Heart left ventricle (tissue), 16 donors: ENCODE measurements around the gene ZNF628. TPM values are rescaled to one million over a fixed set of nuclear protein-coding genes. Genes with fewer than 3 reads are reported as not detected.
A peak's percentile ranks its signal among the peaks of the same experiment; 100 is the strongest.

Experiments used
- ATAC-seq, 4 donors: fragments of 200-7000 bp; cut with Tn5 transposase; one replicate each; pipeline ENCODE4 v1.9.1; 2020 to 2022; ENCODE audit warnings: moderate library complexity in 4 of 4, mild to moderate bottlenecking in 3 of 4, moderate number of reproducible peaks in 1 of 4
- DNase-seq, 5 donors: peaks; one replicate each; pipeline ENCODE4 v3.0.0-alpha.2; 2020
- H3K27ac ChIP-seq, 12 donors: fragments of 200-600 bp; sonication (generic) in 4 of 12; one replicate each; pipeline versions ENCODE4 v1.5.0 to v1.8.0; 2016 to 2022; ENCODE audit warnings: mild to moderate bottlenecking in 2 of 12
- H3K27me3 ChIP-seq, 9 donors: fragments of 200-600 bp; sonication (generic) in 2 of 9; one replicate each; pipeline versions ENCODE4 v1.5.1 to v1.8.0; 2016 to 2022; ENCODE audit warnings: mild to moderate bottlenecking in 3 of 9
- H3K36me3 ChIP-seq, 9 donors: fragments of 200-600 bp; sonication (generic) in 2 of 9; one replicate each; pipeline versions ENCODE4 v1.5.0 to v1.8.0; 2018 to 2022; ENCODE audit warnings: mild to moderate bottlenecking in 2 of 9
- H3K4me1 ChIP-seq, 12 donors: fragments of 200-600 bp; sonication (generic) in 4 of 12; one replicate each; pipeline versions ENCODE4 v1.5.0 to v1.8.0; 2016 to 2022; ENCODE audit warnings: mild to moderate bottlenecking in 3 of 12
- H3K4me3 ChIP-seq, 12 donors: fragments of 200-600 bp; sonication (generic) in 4 of 12; one replicate each; pipeline versions ENCODE4 v1.5.0 to v1.8.0; 2017 to 2022; ENCODE audit warnings: mild to moderate bottlenecking in 9 of 12, moderate library complexity in 4 of 12
- H3K9me3 ChIP-seq, 12 donors: fragments of 200-600 bp; sonication (generic) in 4 of 12; one replicate each; pipeline versions ENCODE4 v1.5.0 to v1.8.0; 2016 to 2022; ENCODE audit warnings: mild to moderate bottlenecking in 1 of 12
- CTCF ChIP-seq, 12 donors: fragments of 200-600 bp; sonication (generic) in 4 of 12; IDR thresholded peaks; one replicate each; pipeline versions ENCODE4 v1.5.0 to v1.8.0; 2018 to 2022; ENCODE audit warnings: antibody characterized with exemption in 12 of 12, mild to moderate bottlenecking in 5 of 12
- POLR2A ChIP-seq, 2 donors: fragments of 450-650 bp; IDR thresholded peaks; one replicate each; pipeline ENCODE4 v1.6.1; 2017; ENCODE audit warnings: antibody characterized with exemption in 2 of 2, mild to moderate bottlenecking in 2 of 2, moderate library complexity in 2 of 2
- WGBS, 4 donors: extraction: QIAGEN DNeasy Blood & Tissue Kit in 2 of 4; methylation state at CpG; one replicate each; pipeline versions ENCODE4 v1.1.5 to v1.1.7; 2013 to 2018; 5-methylcytosine and 5-hydroxymethylcytosine counted together
- intact Hi-C, 10 donors: fragments of 100-400 bp; cut with DNase I; formaldehyde crosslinking; loops; one replicate each; pipeline versions ENCODE4 v1.11.1 to v1.14.2; 2022
- polyA plus RNA-seq, 2 donors: library from polyadenylated mRNA; stranded (reverse); fragments of 200-250 nt; gene quantifications; one replicate each; pipeline ENCODE4 v1.2.3, GENCODE V29; 2013
- total RNA-seq, 9 donors: library from RNA; depleted of rRNA in 2 of 9; stranded (reverse); fragments of >200 nt in 2 of 9; fragmentation: NEBNext Ultra II Directional in 3 of 9; extraction: Animal tissue kit (Norgen Biotek cat#: 25700) in 3 of 9; gene quantifications; one replicate each; pipeline versions ENCODE4 v1.1.0 to v1.2.4, GENCODE V29; 2016 to 2023
- donor health status: ischemic (EF 13 %, LVEDD 7.1; RV severe dilation, severe dysfunction).
- donor health status: healthy with polysubstance abuse.
- donor health status: DM: no; HTN: yes; CAD: no.
- donor health status: DM: no; HTN: no; CAD: no.
- donor health status: ischemic (EF 25% LVEDD 6.9; RV normal size, moderate dysfunction).
- donor health status: ischemic (EF 25% LVEDD 5.7; RV mildly dilated, moderate dysfunction).
- donor health status: healthy.
- donor health status: DM: yes; HTN: yes; CAD: no.
- donor health status: ischemic (EF 35%, LVEDD 5.7; RV mildly dilated, moderate dysfunction).
- donor health status: nonischemic (EF 11% LVEDD 7.7; RV severe dilation, severe dysfunction).
- donor health status: DM: yes; HTN: yes; CAD: no.
- donor health status: PGD.
- donor health status: ischemic (EF 29% LVEDD 5.4; RV normal size, mild dysfunction).
- donor health status: nonischemic (EF 23%, LVEDD 6.1; RV moderate dilation, normal function).

Gene ZNF628
- total and polyA plus RNA-seq, 11 donors, result 2.3 to 10.3 (median 5.4) TPM

- H3K27ac ChIP-seq, result no peak overlapping the region
- DNase-seq (no peak), ATAC-seq (no peak)
- no peak for TF ChIP-seq CTCF (IDR thresholded peaks at IDR 0.05)
- TF ChIP-seq POLR2A (IDR thresholded peaks at IDR 0.05), result no peak
- WGBS, 4 donors, result 83 to 86% (median 84%) methylated on average over 14 of the region's 14 CpGs
- no peaks in the 10 kb centered on the region for H3K9me3 ChIP-seq
- intact Hi-C loops, result no loop called here
- H3K4me1 ChIP-seq, result peaks cover 0 to 25% (median 5%) of the 10 kb centered on the region in 12 donors
- H3K36me3 ChIP-seq, result no peaks in the 10 kb centered on the region
- H3K4me3 ChIP-seq, result no peak overlapping the region
- H3K27me3 ChIP-seq, result peaks cover 0 to 3% (median 0%) of the 10 kb centered on the region in 9 donors
These were observed 44.4 kb downstream of the ZNF628 start for GRCh38 chr19:55520691-55521292.

DNA sequence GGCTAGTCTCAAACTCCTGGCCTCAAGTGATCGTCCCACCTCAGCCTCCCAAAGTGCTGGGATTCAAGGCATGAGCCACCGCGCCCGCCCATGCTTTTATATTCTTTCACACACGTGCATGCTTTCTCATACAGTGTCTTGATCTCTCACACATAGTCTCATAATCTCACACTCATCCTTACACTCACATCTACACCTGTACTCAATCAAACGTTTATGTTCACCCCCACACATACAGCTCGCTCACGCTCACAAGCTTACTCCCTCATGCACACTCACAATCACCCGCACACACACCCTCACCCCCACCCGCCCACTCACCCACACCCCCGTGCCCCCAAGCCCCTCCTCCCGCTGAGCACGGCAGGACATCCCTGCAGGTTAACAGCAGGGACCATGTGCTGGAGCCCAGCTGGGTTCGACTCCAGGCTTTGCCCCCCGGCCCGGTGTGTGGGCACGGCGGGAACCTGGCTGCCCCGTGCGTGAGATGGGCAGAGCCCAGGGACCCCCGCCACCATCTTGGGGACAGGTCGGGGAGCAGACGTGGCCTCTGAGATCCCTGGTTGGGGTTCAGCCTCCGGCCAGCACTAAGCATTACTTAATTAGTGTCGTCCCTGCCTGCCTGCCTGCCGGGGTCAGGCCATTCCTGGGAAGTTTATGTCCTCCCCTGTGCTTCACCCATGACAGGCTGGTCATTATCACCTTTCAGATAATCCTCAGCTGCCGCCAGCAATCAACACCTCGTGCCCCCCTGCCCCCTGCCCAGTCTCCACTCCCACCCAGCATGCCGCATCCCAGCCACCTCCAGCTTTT lies 49.1 kb downstream of the ZNF628 start:
- ATAC-seq (peak in 3 of 4 donors; percentile 5 to 31 (median 19)), DNase-seq (no peak)
- Histone ChIP-seq H3K4me3 (no peak overlapping the region), H3K27me3 (peaks cover 0 to 6% (median 0%) of the 10 kb centered on the region in 9 donors), H3K9me3 (no peaks in the 10 kb centered on the region), H3K36me3 (no peaks in the 10 kb centered on the region), H3K27ac (peak overlapping the region in 9 of 12 donors; percentile 6 to 70 (median 48)), H3K4me1 (peaks cover 0 to 26% (median 11%) of the 10 kb centered on the region in 12 donors)
- intact Hi-C loops, result loop anchor here in 1 of 10 donors (5.0 kb wide), 1 partner anchor 37 kb away; no protein-coding TSS in a partner anchor
- 27 to 32% (median 30%) methylated on average over 29 of the region's 29 CpGs for WGBS, 4 donors
- TF ChIP-seq CTCF (IDR thresholded peaks at IDR 0.05) (no peak), POLR2A (IDR thresholded peaks at IDR 0.05) (no peak)

GRCh38 chr19:55526216-55527196 lies 50.1 kb downstream of the ZNF628 start:
- H3K27me3 ChIP-seq, result peaks cover 0 to 6% (median 0%) of the 10 kb centered on the region in 9 donors
- peaks cover 0 to 19% (median 10%) of the 10 kb centered on the region in 12 donors for H3K4me1 ChIP-seq
- no peak for TF ChIP-seq POLR2A (IDR thresholded peaks at IDR 0.05)
- TF ChIP-seq CTCF (IDR thresholded peaks at IDR 0.05), result no peak
- intact Hi-C loops, result loop anchor here in 1 of 10 donors (5.0 kb wide), 1 partner anchor 36 kb away; no protein-coding TSS in a partner anchor
- H3K36me3 ChIP-seq, result no peaks in the 10 kb centered on the region
- peak; percentile 72 to 88 (median 82) for ATAC-seq
- peak; percentile 63 to 89 (median 80) for DNase-seq
- H3K9me3 ChIP-seq, result no peaks in the 10 kb centered on the region
- peak overlapping the region in 10 of 12 donors; percentile 6 to 70 (median 42) for H3K27ac ChIP-seq
- 21 to 29% (median 24%) methylated on average over 28 to 35 of the region's 35 CpGs for WGBS, 4 donors
- peak overlapping the region in 1 of 12 donors; percentile 10 for H3K4me3 ChIP-seq
